ENCODE results near the gene DHRS12.

The DHRS12 gene

DNA sequence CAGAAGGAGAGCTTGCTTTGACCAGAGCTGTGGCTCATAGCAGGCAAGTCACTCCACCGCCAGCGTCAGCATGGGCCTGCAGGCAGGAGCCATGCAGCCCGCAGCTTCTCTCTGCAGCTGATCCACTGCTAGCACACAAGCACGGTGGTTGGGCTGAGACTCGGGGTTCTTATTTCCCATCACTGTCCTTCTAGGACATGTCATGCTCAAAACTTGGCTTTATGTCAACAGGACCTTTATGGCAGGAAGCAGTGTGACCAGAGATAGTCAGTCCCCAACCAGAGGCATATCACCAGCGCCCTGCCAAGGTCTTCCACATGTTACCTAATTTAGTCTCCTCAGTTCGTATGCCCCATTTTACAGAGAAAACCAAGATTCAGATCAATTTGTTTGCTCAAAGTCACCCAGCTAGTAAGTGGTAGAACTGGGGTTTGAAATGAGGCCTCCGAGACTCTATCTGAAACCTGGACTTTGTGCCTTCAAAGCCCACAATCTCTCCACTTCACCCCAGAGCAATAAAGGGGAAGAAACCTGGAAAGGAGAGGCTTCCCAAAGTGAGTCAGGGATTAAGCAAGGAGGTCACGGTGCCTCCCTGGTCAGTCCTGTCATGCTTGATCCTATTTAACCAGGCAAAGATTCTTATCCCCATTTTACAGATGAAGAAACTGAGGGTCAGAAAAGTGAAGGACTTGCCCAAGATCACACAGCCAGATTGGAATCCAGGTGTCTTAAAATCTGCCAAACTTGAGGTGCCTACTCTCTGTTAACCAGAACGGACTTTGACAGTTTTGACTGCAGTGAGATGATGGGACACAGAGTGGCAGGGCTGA is 36.0 kb upstream of the DHRS12 start:
- H3K79me2 ChIP-seq (ENCODE audit: insufficient read depth, low read length), result no peaks in the 10 kb centered on the region
- no peaks in the 10 kb centered on the region for H3K36me3 ChIP-seq (ENCODE audit: insufficient read depth, low read length)
- H2AFZ ChIP-seq (ENCODE audit: low read depth, low read length), result no peak overlapping the region
- DNase-seq (no peak), ATAC-seq (ENCODE audit: insufficient read depth, low read depth) (no peak)
- H4K20me1 ChIP-seq (ENCODE audit: insufficient read depth, low read length), result no peaks in the 10 kb centered on the region
- H3K4me2 ChIP-seq (ENCODE audit: insufficient read depth, low read length), result no peak overlapping the region
- H3K4me1 ChIP-seq (ENCODE audit: insufficient read depth, low read length), result peaks cover 2% of the 10 kb centered on the region
- no peak overlapping the region for H3K9ac ChIP-seq (ENCODE audit: low read depth, low read length)
- H3K27ac ChIP-seq (ENCODE audit: low read length), result no peak overlapping the region
- H3K4me3 ChIP-seq (ENCODE audit: low read depth in 1 of 2, low read length in 2 of 2), result no peak overlapping the region
- TF ChIP-seq CTCF (IDR thresholded peaks at IDR 0.05; ENCODE audit: borderline replicate concordance, extremely low read depth, low read length, poor library complexity, severe bottlenecking) (no peak), EZH2 (IDR thresholded peaks at IDR 0.05; ENCODE audit: borderline replicate concordance, low read depth, low read length, severe bottlenecking) (no peak)
- no peaks in the 10 kb centered on the region for H3K9me3 ChIP-seq (ENCODE audit: insufficient read depth, low read length, severe bottlenecking)
- peaks cover 5% of the 10 kb centered on the region for H3K27me3 ChIP-seq (ENCODE audit: insufficient read depth, low read length, poor library complexity)

DNA sequence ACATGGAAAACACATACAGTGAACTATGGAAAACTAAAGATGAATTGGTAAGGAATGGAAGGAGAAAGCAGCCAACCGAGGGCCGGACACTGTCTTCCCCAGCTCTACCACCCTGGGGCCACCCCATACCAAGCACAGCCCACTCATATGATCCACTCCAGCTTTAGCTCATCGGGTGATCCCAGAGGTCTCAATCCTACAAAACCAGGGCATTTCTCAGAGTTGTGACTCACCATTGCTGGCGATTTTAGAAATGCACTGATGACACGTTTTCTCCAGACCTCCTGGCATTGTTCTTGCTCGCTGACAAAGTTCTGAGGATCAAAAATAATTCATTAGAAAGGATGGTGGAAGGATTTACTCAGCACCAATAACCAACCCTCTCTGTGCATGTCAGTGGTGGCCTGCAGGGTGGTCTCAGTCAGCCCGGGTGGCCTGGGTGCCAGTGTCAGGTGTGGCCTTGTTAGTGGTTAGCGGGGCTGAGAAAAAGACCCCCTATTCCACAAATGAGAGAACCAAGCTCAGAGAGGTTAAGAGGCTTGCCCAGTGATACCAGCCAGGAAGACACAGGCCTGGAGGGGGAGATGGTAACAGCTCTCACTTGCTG is 34.4 kb upstream of the DHRS12 start:
- Histone ChIP-seq H3K9ac (ENCODE audit: low read depth, low read length) (no peak overlapping the region), H3K4me3 (ENCODE audit: low read depth in 1 of 2, low read length in 2 of 2) (no peak overlapping the region), H3K4me1 (ENCODE audit: insufficient read depth, low read length) (no peaks in the 10 kb centered on the region), H3K79me2 (ENCODE audit: insufficient read depth, low read length) (no peaks in the 10 kb centered on the region), H3K27ac (ENCODE audit: low read length) (no peak overlapping the region), H3K9me3 (ENCODE audit: insufficient read depth, low read length, severe bottlenecking) (no peaks in the 10 kb centered on the region), H2AFZ (ENCODE audit: low read depth, low read length) (no peak overlapping the region), H3K36me3 (ENCODE audit: insufficient read depth, low read length) (no peaks in the 10 kb centered on the region), H4K20me1 (ENCODE audit: insufficient read depth, low read length) (no peaks in the 10 kb centered on the region), H3K27me3 (ENCODE audit: insufficient read depth, low read length, poor library complexity) (peaks cover 15% of the 10 kb centered on the region), H3K4me2 (ENCODE audit: insufficient read depth, low read length) (no peak overlapping the region)
- no peak for ATAC-seq (ENCODE audit: insufficient read depth, low read depth)
- DNase-seq, result no peak
- TF ChIP-seq EZH2 (IDR thresholded peaks at IDR 0.05; ENCODE audit: borderline replicate concordance, low read depth, low read length, severe bottlenecking), result no peak
- no peak for TF ChIP-seq CTCF (IDR thresholded peaks at IDR 0.05; ENCODE audit: borderline replicate concordance, extremely low read depth, low read length, poor library complexity, severe bottlenecking)

- Histone ChIP-seq H3K4me2 (ENCODE audit: insufficient read depth, low read length) (no peak overlapping the region), H3K36me3 (ENCODE audit: insufficient read depth, low read length) (no peaks in the 10 kb centered on the region), H3K27ac (ENCODE audit: low read length) (no peak overlapping the region), H3K79me2 (ENCODE audit: insufficient read depth, low read length) (no peaks in the 10 kb centered on the region), H3K4me1 (ENCODE audit: insufficient read depth, low read length) (no peaks in the 10 kb centered on the region), H3K9ac (ENCODE audit: low read depth, low read length) (no peak overlapping the region), H4K20me1 (ENCODE audit: insufficient read depth, low read length) (no peaks in the 10 kb centered on the region), H3K9me3 (ENCODE audit: insufficient read depth, low read length, severe bottlenecking) (no peaks in the 10 kb centered on the region), H2AFZ (ENCODE audit: low read depth, low read length) (no peak overlapping the region), H3K27me3 (ENCODE audit: insufficient read depth, low read length, poor library complexity) (peaks cover 15% of the 10 kb centered on the region), H3K4me3 (ENCODE audit: low read depth in 1 of 2, low read length in 2 of 2) (no peak overlapping the region)
- DNase-seq (no peak), ATAC-seq (ENCODE audit: insufficient read depth, low read depth) (no peak)
- TF ChIP-seq EZH2 (IDR thresholded peaks at IDR 0.05; ENCODE audit: borderline replicate concordance, low read depth, low read length, severe bottlenecking), result no peak
- no peak for TF ChIP-seq CTCF (IDR thresholded peaks at IDR 0.05; ENCODE audit: borderline replicate concordance, extremely low read depth, low read length, poor library complexity, severe bottlenecking)
These were observed 33.1 kb upstream of the DHRS12 start for GRCh38 chr13:51837016-51837415.

All from DND-41 (cell line).